Stimulated activated memory B cell treated with anti-CD40 and anti-IgM and Interleukin-4, amounts not matched to agents 10 μg/mL and 1 μg/mL and 100 μg/mL, for 72 hours (primary cell): ENCODE results near the gene NPAT.

ENCODE experiments used
- ATAC-seq: fragments of 150-1000 bp; cut with Tn5 transposase; 2 replicates; pipeline ENCODE4 v1.10.0; 2021
- H3K27ac Mint-ChIP-seq: one replicate; pipeline ENCODE4 v1.8.0; 2022; ENCODE audit warnings: mild to moderate bottlenecking, mixed read lengths
- H3K27me3 Mint-ChIP-seq: one replicate; pipeline ENCODE4 v1.8.0; 2022; ENCODE audit warnings: mixed read lengths
- H3K36me3 Mint-ChIP-seq: one replicate; pipeline ENCODE4 v1.8.0; 2022; ENCODE audit warnings: mixed read lengths
- H3K4me1 Mint-ChIP-seq: one replicate; pipeline ENCODE4 v1.8.0; 2022; ENCODE audit warnings: mixed read lengths
- H3K4me3 Mint-ChIP-seq: one replicate; pipeline ENCODE4 v1.8.0; 2022; ENCODE audit warnings: mild to moderate bottlenecking, moderate library complexity, mixed read lengths
- H3K9me3 Mint-ChIP-seq: one replicate; pipeline ENCODE4 v1.8.0; 2022; ENCODE audit warnings: mixed read lengths

Gene NPAT

GRCh38 chr11:108222574-108223347 is at the start of gene NPAT, which contains the start of gene ATM:
Gene NPAT (minus strand): TSS chr11:108222638. CDS start chr11:108222536, 102 bp downstream.
Gene ATM (plus strand): TSS chr11:108223067. CDS start chr11:108227625, 4,558 bp downstream.
- Mint-ChIP-seq H3K27me3 (no peaks in the 10 kb centered on the region), H3K36me3 (peaks cover 38% of the 10 kb centered on the region), H3K4me3 (no peak within 1 kb of the TSS), H3K4me1 (peaks cover 67% of the 10 kb centered on the region), H3K27ac (no peak within 1 kb of the TSS), H3K9me3 (no peaks in the 10 kb centered on the region)
- ATAC-seq: peak; percentile 94

GRCh38 chr11:108269583-108269982 is 47.1 kb upstream of the NPAT start:
- Mint-ChIP-seq H3K4me1 (peaks cover 8% of the 10 kb centered on the region), H3K4me3 (no peak overlapping the region), H3K36me3 (peaks cover 60% of the 10 kb centered on the region), H3K27me3 (no peaks in the 10 kb centered on the region), H3K27ac (no peak overlapping the region), H3K9me3 (peaks cover 1% of the 10 kb centered on the region)
- no peak for ATAC-seq

GRCh38 chr11:108253176-108253575 is 30.7 kb upstream of the NPAT start:
- H3K4me3 Mint-ChIP-seq: no peak overlapping the region
- H3K4me1 Mint-ChIP-seq: no peaks in the 10 kb centered on the region
- ATAC-seq: no peak
- no peak overlapping the region for H3K27ac Mint-ChIP-seq
- no peaks in the 10 kb centered on the region for H3K9me3 Mint-ChIP-seq
- peaks cover 68% of the 10 kb centered on the region for H3K36me3 Mint-ChIP-seq
- no peaks in the 10 kb centered on the region for H3K27me3 Mint-ChIP-seq

GRCh38 chr11:108246885-108247284 is 24.4 kb upstream of the NPAT start:
- peaks cover 46% of the 10 kb centered on the region for H3K36me3 Mint-ChIP-seq
- peak overlapping the region; percentile 33 for H3K27ac Mint-ChIP-seq
- no peaks in the 10 kb centered on the region for H3K27me3 Mint-ChIP-seq
- peaks cover 6% of the 10 kb centered on the region for H3K4me1 Mint-ChIP-seq
- H3K4me3 Mint-ChIP-seq: no peak overlapping the region
- ATAC-seq: no peak
- H3K9me3 Mint-ChIP-seq: no peaks in the 10 kb centered on the region

- Mint-ChIP-seq H3K27me3 (no peaks in the 10 kb centered on the region), H3K4me1 (peaks cover 6% of the 10 kb centered on the region), H3K27ac (peak overlapping the region; percentile 33), H3K4me3 (no peak overlapping the region), H3K9me3 (no peaks in the 10 kb centered on the region), H3K36me3 (peaks cover 41% of the 10 kb centered on the region)
- ATAC-seq: no peak
Observed at GRCh38 chr11:108246308-108246707, 23.9 kb upstream of the NPAT start.

- H3K36me3 Mint-ChIP-seq: peaks cover 33% of the 10 kb centered on the region
- peaks cover 17% of the 10 kb centered on the region for H3K4me1 Mint-ChIP-seq
- H3K27me3 Mint-ChIP-seq: no peaks in the 10 kb centered on the region
- H3K27ac Mint-ChIP-seq: no peak overlapping the region
- H3K9me3 Mint-ChIP-seq: no peaks in the 10 kb centered on the region
- ATAC-seq: no peak
- H3K4me3 Mint-ChIP-seq: no peak overlapping the region
Observed at GRCh38 chr11:108242422-108242821, 20.0 kb upstream of the NPAT start.

- H3K27ac Mint-ChIP-seq: peak overlapping the region; percentile 40
- H3K36me3 Mint-ChIP-seq: peaks cover 35% of the 10 kb centered on the region
- H3K4me3 Mint-ChIP-seq: no peak overlapping the region
- H3K4me1 Mint-ChIP-seq: peaks cover 24% of the 10 kb centered on the region
- no peaks in the 10 kb centered on the region for H3K9me3 Mint-ChIP-seq
- H3K27me3 Mint-ChIP-seq: no peaks in the 10 kb centered on the region
- no peak for ATAC-seq
Observed at GRCh38 chr11:108241330-108242037, 19.0 kb upstream of the NPAT start.

- ATAC-seq: no peak
- Mint-ChIP-seq H3K36me3 (peaks cover 32% of the 10 kb centered on the region), H3K4me1 (peaks cover 30% of the 10 kb centered on the region), H3K27me3 (no peaks in the 10 kb centered on the region), H3K4me3 (no peak overlapping the region), H3K9me3 (no peaks in the 10 kb centered on the region), H3K27ac (peak overlapping the region; percentile 69)
Observed at GRCh38 chr11:108239076-108239475, 16.6 kb upstream of the NPAT start.

GRCh38 chr11:108237058-108237481 is 14.6 kb upstream of the NPAT start:
- H3K36me3 Mint-ChIP-seq: peaks cover 51% of the 10 kb centered on the region
- no peaks in the 10 kb centered on the region for H3K27me3 Mint-ChIP-seq
- H3K4me3 Mint-ChIP-seq: peak overlapping the region; percentile 63
- H3K9me3 Mint-ChIP-seq: no peaks in the 10 kb centered on the region
- H3K27ac Mint-ChIP-seq: peak overlapping the region; percentile 85
- peaks cover 32% of the 10 kb centered on the region for H3K4me1 Mint-ChIP-seq
- ATAC-seq: peak; percentile 78

GRCh38 chr11:108235633-108236032 is 13.2 kb upstream of the NPAT start:
- peaks cover 35% of the 10 kb centered on the region for H3K4me1 Mint-ChIP-seq
- H3K36me3 Mint-ChIP-seq: peaks cover 62% of the 10 kb centered on the region
- no peaks in the 10 kb centered on the region for H3K27me3 Mint-ChIP-seq
- no peak overlapping the region for H3K4me3 Mint-ChIP-seq
- H3K27ac Mint-ChIP-seq: peak overlapping the region; percentile 85
- no peaks in the 10 kb centered on the region for H3K9me3 Mint-ChIP-seq
- ATAC-seq: no peak

GRCh38 chr11:108235192-108235591 is 12.8 kb upstream of the NPAT start:
- H3K27ac Mint-ChIP-seq: no peak overlapping the region
- H3K4me1 Mint-ChIP-seq: peaks cover 35% of the 10 kb centered on the region
- no peaks in the 10 kb centered on the region for H3K9me3 Mint-ChIP-seq
- no peak overlapping the region for H3K4me3 Mint-ChIP-seq
- no peak for ATAC-seq
- H3K27me3 Mint-ChIP-seq: no peaks in the 10 kb centered on the region
- peaks cover 63% of the 10 kb centered on the region for H3K36me3 Mint-ChIP-seq

- Mint-ChIP-seq H3K27ac (peak overlapping the region; percentile 51), H3K4me1 (peaks cover 33% of the 10 kb centered on the region), H3K9me3 (no peaks in the 10 kb centered on the region), H3K4me3 (no peak overlapping the region), H3K36me3 (peaks cover 67% of the 10 kb centered on the region), H3K27me3 (no peaks in the 10 kb centered on the region)
- ATAC-seq: no peak
Observed at GRCh38 chr11:108233277-108233945, 11.0 kb upstream of the NPAT start.

- peaks cover 38% of the 10 kb centered on the region for H3K4me1 Mint-ChIP-seq
- peak overlapping the region; percentile 68 for H3K27ac Mint-ChIP-seq
- H3K4me3 Mint-ChIP-seq: no peak overlapping the region
- peaks cover 53% of the 10 kb centered on the region for H3K36me3 Mint-ChIP-seq
- no peaks in the 10 kb centered on the region for H3K27me3 Mint-ChIP-seq
- H3K9me3 Mint-ChIP-seq: no peaks in the 10 kb centered on the region
- ATAC-seq: no peak
Observed at GRCh38 chr11:108228251-108228650, 5.8 kb upstream of the NPAT start.

- Mint-ChIP-seq H3K4me3 (peak overlapping the region; percentile 65), H3K36me3 (peaks cover 31% of the 10 kb centered on the region), H3K27me3 (no peaks in the 10 kb centered on the region), H3K27ac (no peak overlapping the region), H3K4me1 (peaks cover 40% of the 10 kb centered on the region), H3K9me3 (no peaks in the 10 kb centered on the region)
- no peak for ATAC-seq
Observed at GRCh38 chr11:108226036-108226435, 3.6 kb upstream of the NPAT start.
